GM20000 (cell line): ENCODE results near the gene GALNT15.

Experiments used
- DNase-seq: peaks from one replicate; pipeline ENCODE4 v3.0.0; 2012; ENCODE audit warnings: low spot score
- CTCF ChIP-seq: IDR thresholded peaks from 2 replicates; pipeline ENCODE4 v1.5.1; 2012; ENCODE audit warnings: mild to moderate bottlenecking, control low read depth; ENCODE audit errors: extremely low read depth, missing control alignments

Gene GALNT15

GRCh38 chr3:16182183-16182582, 7.7 kb downstream of the GALNT15 start:
- DNase-seq, result no peak
- TF ChIP-seq CTCF, result no peak

GRCh38 chr3:16182612-16183011, 8.1 kb downstream of the GALNT15 start:
- no peak for DNase-seq
- TF ChIP-seq CTCF, result no peak

- TF ChIP-seq CTCF, result no peak
- no peak for DNase-seq
Measured at GRCh38 chr3:16183082-16183481, 8.6 kb downstream of the GALNT15 start.

GRCh38 chr3:16183601-16184270, 9.3 kb downstream of the GALNT15 start:
- DNase-seq, result no peak
- TF ChIP-seq CTCF, result no peak

- no peak for DNase-seq
Measured at GRCh38 chr3:16186086-16186485, 11.6 kb downstream of the GALNT15 start.

GRCh38 chr3:16186565-16186964, 12.1 kb downstream of the GALNT15 start:
- no peak for DNase-seq
- TF ChIP-seq CTCF, result no peak

More at GRCh38 chr3:16186086-16186485, 11.6 kb downstream of the GALNT15 start:
- TF ChIP-seq CTCF, result no peak

GRCh38 chr3:16187213-16187790, 12.8 kb downstream of the GALNT15 start:
- no peak for TF ChIP-seq CTCF

More at GRCh38 chr3:16187213-16187790, 12.8 kb downstream of the GALNT15 start:
- DNase-seq, result no peak
